Measurements from ENCODE around the gene CLEC17A. TPM values are rescaled to one million over a fixed set of nuclear protein-coding genes. Genes with fewer than 3 reads are reported as not detected.

CLEC17A gene
- total RNA-seq, 1 donor from 2014 or later: 0.08 TPM

GRCh38 chr19:14654786-14655560, 72.1 kb downstream of the CLEC17A start:
- Histone ChIP-seq H3K27me3 (ENCODE audit: control insufficient read depth, insufficient read depth, low read length) (no peaks in the 10 kb centered on the region), H3K36me3 (ENCODE audit: control insufficient read depth, insufficient read depth, low read length) (no peaks in the 10 kb centered on the region), H3K4me3 (ENCODE audit: low read depth, low read length) (no peak overlapping the region)
- no peak for DNase-seq (ENCODE audit: low read depth)
- no peak for TF ChIP-seq CTCF (IDR thresholded peaks at IDR 0.05; ENCODE audit: insufficient read depth, low read length, poor library complexity, severe bottlenecking)

- no peak for TF ChIP-seq CTCF (IDR thresholded peaks at IDR 0.05; ENCODE audit: insufficient read depth, low read length, poor library complexity, severe bottlenecking)
These were observed 72.8 kb downstream of the CLEC17A start for GRCh38 chr19:14655726-14656125.

GRCh38 chr19:14659874-14660489, 77.1 kb downstream of the CLEC17A start:
- Histone ChIP-seq H3K36me3 (ENCODE audit: control insufficient read depth, insufficient read depth, low read length) (no peaks in the 10 kb centered on the region), H3K27me3 (ENCODE audit: control insufficient read depth, insufficient read depth, low read length) (no peaks in the 10 kb centered on the region), H3K4me3 (ENCODE audit: low read depth, low read length) (no peak overlapping the region)
- no peak for TF ChIP-seq CTCF (IDR thresholded peaks at IDR 0.05; ENCODE audit: insufficient read depth, low read length, poor library complexity, severe bottlenecking)
- no peak for DNase-seq (ENCODE audit: low read depth)

More at GRCh38 chr19:14655726-14656125, 72.8 kb downstream of the CLEC17A start:
- Histone ChIP-seq H3K4me3 (ENCODE audit: low read depth, low read length) (no peak overlapping the region), H3K36me3 (ENCODE audit: control insufficient read depth, insufficient read depth, low read length) (no peaks in the 10 kb centered on the region), H3K27me3 (ENCODE audit: control insufficient read depth, insufficient read depth, low read length) (no peaks in the 10 kb centered on the region)
- DNase-seq (ENCODE audit: low read depth): no peak

- H3K4me3 ChIP-seq (ENCODE audit: low read depth, low read length): no peak overlapping the region
- TF ChIP-seq CTCF (IDR thresholded peaks at IDR 0.05; ENCODE audit: insufficient read depth, low read length, poor library complexity, severe bottlenecking): no peak
- no peaks in the 10 kb centered on the region for H3K27me3 ChIP-seq (ENCODE audit: control insufficient read depth, insufficient read depth, low read length)
- DNase-seq (ENCODE audit: low read depth): no peak
- H3K36me3 ChIP-seq (ENCODE audit: control insufficient read depth, insufficient read depth, low read length): no peaks in the 10 kb centered on the region
These were observed 78.6 kb downstream of the CLEC17A start for GRCh38 chr19:14661372-14661924.

Other genes starting within 250 kb of the CLEC17A start
- gene ADGRE5, start 201.6 kb upstream of the CLEC17A start, total RNA-seq: 24.7 and 28.2 TPM in 2 replicates
- 96.4 and 111 TPM in 2 replicates for gene DDX39A, start 163.7 kb upstream of the CLEC17A start, total RNA-seq
- 230 and 256 TPM in 2 replicates for gene PKN1, start 149.8 kb upstream of the CLEC17A start, total RNA-seq
- gene PTGER1, start 107.7 kb upstream of the CLEC17A start, total RNA-seq: 5.5 and 6.9 TPM in 2 replicates
- gene GIPC1, start 87.0 kb upstream of the CLEC17A start, total RNA-seq: 188 and 222 TPM in 2 replicates
- gene DNAJB1, start 64.7 kb upstream of the CLEC17A start, total RNA-seq: 58.1 and 64.7 TPM in 2 replicates
- 52.8 and 55.0 TPM in 2 replicates for gene TECR, start 53.5 kb upstream of the CLEC17A start, total RNA-seq
- gene NDUFB7, start 11.0 kb upstream of the CLEC17A start, total RNA-seq: 350 and 363 TPM in 2 replicates
- not detected in 2 replicates for gene ADGRE3, start 91.8 kb downstream of the CLEC17A start, total RNA-seq
- 9.0 and 14.5 TPM in 2 replicates for gene ZNF333, start 107.0 kb downstream of the CLEC17A start, total RNA-seq
- 0.21 and 0.27 TPM in 2 replicates for gene ADGRE2, start 195.5 kb downstream of the CLEC17A start, total RNA-seq